AG09309 (cell line): ENCODE data around the gene OSBPL5.

Source experiments
- DNase-seq: peaks from one replicate; pipeline ENCODE4 v3.0.0-alpha.2; 2010; ENCODE audit warnings: low read depth
- H3K4me3 ChIP-seq: 2 replicates; pipeline ENCODE4 v1.5.1; 2011; ENCODE audit warnings: mild to moderate bottlenecking, low read depth, low read length, moderate library complexity; ENCODE audit not compliant: control insufficient read depth
- TF ChIP-seq, protein P1 (sequence below): IDR thresholded peaks from 2 replicates; pipeline ENCODE4 v1.5.1; 2011; ENCODE audit warnings: mild to moderate bottlenecking, low read depth, low read length, inconsistent platforms; ENCODE audit not compliant: insufficient read depth, control insufficient read depth; ENCODE audit errors: missing control alignments

OSBPL5 gene

DNA sequence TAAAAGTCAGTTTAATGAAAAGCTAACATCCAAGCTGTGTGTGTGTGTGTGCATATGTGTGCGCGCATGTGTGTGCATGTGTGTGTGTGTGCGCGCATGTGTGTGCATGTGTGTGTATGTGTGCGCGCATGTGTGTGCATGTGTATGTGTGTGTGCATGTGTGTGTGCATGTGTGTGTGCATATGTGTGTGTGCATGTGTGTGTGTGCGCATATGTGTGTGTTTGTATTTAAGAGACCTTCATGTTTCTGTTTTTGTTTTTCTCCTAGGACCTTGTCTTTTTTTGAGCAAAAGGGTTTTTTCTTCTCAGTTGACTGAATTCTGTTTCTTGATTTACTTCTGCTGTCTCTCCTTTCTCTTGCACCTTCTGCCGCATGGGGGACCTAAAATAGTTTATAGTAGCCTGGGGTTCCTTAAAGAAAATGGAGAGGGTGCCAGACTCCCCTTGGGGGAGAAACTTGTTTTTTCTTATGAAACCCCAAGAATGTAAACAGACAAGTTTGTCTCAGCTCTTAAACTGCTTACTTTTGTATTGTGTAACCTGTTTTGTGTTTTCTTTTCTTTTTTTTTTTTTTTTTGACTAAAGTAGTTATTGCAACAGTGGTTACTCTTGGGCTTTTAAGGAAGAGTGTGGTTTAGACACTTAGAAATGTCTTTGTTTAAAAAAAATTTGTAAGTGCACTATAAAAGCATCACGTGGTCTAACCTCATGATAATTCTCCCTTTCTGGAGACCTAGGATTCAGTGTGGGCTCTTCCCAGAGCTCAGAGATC, 53.0 kb downstream of the OSBPL5 start:
- TF ChIP-seq, protein P1, sequence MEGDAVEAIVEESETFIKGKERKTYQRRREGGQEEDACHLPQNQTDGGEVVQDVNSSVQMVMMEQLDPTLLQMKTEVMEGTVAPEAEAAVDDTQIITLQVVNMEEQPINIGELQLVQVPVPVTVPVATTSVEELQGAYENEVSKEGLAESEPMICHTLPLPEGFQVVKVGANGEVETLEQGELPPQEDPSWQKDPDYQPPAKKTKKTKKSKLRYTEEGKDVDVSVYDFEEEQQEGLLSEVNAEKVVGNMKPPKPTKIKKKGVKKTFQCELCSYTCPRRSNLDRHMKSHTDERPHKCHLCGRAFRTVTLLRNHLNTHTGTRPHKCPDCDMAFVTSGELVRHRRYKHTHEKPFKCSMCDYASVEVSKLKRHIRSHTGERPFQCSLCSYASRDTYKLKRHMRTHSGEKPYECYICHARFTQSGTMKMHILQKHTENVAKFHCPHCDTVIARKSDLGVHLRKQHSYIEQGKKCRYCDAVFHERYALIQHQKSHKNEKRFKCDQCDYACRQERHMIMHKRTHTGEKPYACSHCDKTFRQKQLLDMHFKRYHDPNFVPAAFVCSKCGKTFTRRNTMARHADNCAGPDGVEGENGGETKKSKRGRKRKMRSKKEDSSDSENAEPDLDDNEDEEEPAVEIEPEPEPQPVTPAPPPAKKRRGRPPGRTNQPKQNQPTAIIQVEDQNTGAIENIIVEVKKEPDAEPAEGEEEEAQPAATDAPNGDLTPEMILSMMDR: no peak
- peak; percentile 44 for DNase-seq
- H3K4me3 ChIP-seq: no peak overlapping the region

DNA sequence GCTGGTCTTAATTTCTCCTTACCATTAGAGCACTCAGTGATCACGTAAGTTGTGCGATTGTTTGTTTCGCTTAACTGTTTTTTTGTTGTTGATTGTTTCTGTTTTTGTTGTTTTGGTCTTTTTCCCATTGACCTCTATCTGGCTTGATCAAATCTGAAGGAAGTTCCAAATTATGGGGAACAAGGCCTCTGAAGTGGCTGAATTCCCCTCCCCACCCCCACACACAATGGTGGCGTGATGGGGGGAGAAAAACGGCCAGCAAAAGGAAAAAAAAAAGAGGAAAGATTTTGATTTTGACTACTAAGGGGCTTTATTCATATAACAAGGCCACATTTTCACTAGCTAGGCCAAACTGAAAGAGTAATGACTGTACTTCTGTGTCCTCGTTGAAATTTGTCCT, 53.6 kb downstream of the OSBPL5 start:
- no peak for DNase-seq
- H3K4me3 ChIP-seq: no peak overlapping the region
- TF ChIP-seq, protein P1: no peak

DNA sequence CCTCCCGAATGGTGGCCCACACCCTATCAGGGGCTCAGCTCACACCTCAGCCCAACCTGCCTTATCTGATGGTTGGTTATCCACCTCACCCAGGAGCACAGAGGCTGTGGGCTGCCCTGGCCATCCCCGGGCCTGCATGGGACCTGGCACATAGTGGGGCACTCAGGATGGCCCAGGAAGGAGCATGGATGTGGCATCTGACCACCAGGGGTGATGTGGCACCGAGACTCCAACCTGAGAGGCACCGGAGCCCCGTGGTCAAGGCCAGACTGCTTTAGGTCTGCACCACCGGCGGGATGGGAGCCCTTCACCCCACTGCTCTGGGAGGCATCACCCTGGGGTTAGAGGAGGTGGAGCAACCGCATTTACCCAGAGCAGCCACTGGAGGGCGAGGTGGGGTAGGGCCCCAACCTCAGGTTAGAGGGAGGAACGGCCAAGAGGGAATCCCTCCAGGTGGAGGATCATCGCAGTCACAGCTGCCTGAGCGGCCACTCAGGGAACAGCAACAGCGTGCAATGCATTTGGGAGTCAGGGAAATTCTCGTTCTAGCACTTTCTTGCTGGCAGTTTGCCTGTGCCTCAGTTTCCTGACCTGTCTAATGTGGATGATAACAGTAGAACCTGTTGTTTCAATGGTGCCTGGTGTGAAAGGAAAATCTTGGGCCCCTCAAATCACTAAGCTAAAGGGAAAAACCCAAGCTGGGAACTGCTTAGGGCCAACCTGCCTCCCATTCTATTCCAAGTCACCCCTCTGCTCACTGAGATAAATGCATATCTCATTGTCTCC, 55.0 kb downstream of the OSBPL5 start:
- no peak overlapping the region for H3K4me3 ChIP-seq
- no peak for DNase-seq
- TF ChIP-seq, protein P1: peak; percentile 74

DNA sequence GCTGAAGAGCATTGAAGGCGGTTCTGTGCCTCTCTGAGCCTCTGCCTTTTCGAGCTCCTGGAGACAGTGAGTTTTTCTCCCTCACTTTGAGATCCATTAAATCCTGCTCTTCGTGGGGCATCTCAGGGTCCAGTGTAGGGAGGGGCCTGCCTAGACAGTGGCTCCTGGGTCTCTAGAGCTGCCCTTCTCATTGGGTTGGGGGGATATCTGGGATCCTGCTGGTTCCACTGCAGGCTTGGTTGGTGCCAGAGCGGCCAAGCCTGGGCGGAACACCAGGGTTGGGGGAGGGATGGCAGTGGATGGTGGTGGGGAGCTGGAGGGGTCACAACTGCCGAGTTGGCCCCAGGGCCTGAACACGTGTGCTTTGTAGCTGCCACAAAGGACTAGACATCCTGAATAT, 55.7 kb downstream of the OSBPL5 start:
- TF ChIP-seq, protein P1: no peak
- no peak for DNase-seq
- no peak overlapping the region for H3K4me3 ChIP-seq

DNA sequence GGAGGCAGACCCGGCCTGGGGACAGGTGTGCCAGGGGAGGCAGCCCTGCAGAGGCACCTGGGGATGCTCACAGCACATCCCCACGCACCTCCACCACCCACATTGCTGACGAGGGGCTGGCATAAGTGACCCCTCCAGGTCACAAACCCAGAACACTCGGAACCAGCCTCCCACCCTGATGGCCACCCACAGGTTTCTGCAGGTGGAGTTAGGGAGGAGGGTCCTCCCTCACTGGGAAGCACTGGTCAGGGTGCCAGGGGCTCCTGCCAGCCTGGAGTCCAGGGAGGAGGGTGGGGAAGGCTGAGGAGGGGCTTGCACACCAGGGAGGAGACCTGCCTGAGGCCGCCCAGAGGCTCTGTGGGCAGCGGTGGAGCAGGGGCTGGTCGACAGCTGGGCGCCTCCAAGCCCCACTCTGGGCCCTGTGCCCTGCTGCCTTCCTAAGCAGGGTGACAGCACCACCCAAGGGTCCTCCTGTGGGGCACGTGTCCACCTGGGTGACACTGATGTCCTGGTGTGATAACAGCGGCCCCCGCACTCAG, 56.9 kb downstream of the OSBPL5 start:
- TF ChIP-seq, protein P1: no peak
- no peak for DNase-seq
- no peak overlapping the region for H3K4me3 ChIP-seq

DNA sequence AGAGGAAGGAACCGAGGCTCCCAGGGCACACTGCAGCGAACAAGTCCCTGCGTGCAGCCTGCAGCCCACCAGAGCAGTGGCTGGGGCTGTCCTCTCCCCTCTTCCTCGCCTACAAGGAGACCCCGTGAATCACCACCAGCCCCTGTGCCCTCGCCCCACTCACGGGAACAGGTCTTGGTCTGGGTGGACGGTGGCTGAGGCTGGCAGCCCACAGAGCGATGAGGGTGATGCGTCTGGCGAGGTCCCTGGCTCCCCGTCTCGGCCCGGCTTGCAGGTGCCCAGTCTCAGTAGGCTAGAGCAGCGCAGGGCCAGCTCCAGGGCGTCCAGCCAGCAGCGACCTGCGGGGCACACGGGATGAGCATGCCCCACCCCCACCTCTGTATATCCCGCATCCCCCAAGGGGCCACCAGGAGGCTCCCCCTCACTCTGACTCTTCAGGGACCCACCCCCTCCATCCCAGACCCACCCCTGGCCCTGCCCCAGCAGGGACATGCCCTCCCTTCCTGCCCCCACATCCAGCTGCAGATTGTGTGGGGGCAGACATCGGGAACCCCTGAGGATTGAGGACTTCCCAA, 57.4 kb downstream of the OSBPL5 start:
- TF ChIP-seq, protein P1: no peak

More for the DNA sequence above, 57.4 kb downstream of the OSBPL5 start:
- DNase-seq: no peak
- no peak overlapping the region for H3K4me3 ChIP-seq
